Endothelial cell of umbilical vein (primary cell): ENCODE measurements around the gene AXDND1. TPM values are rescaled to one million over a fixed set of nuclear protein-coding genes. Genes with fewer than 3 reads are reported as not detected.

ENCODE experiments used
- BruUV-seq: library from RNA; stranded (reverse); fragments of 400-500 nt; replicated peaks from 2 replicates; lab custom pipeline; 2021; lab: Mats Ljungman, UMichigan
- CTCF ChIA-PET: fragments of 300-600, 350-600 bp; sonication (Branson Sonifier 250); formaldehyde crosslinking; loops from one replicate; lab custom pipeline; 2021; ENCODE audit warnings: antibody characterized with exemption, inconsistent platforms; lab: Charles Lee
- POLR2A ChIA-PET: fragments of 300-600, 350-600 bp; sonication (Branson Sonifier 250); formaldehyde crosslinking; loops from one replicate; lab custom pipeline; 2021; ENCODE audit warnings: antibody characterized with exemption, inconsistent platforms; lab: Charles Lee
- DNase-seq: peaks from one replicate; pipeline ENCODE4 v3.0.0-alpha.2; 2011; ENCODE audit warnings: low read depth, low spot score
- FAIRE-seq: peaks from 2 replicates; lab custom pipeline; 2011; peaks lifted over from hg19 to GRCh38; lab: Jason Lieb, UNC
- H2AFZ ChIP-seq: 2 replicates; pipeline ENCODE4 v1.6.0; 2012; ENCODE audit warnings: low read depth, low read length, control low read depth, inconsistent platforms
- H3K27ac ChIP-seq: 2 replicates; pipeline ENCODE4 v1.5.1; 2011; ENCODE audit warnings: low read depth, mild to moderate bottlenecking, control low read depth, low read length, moderate library complexity; ENCODE audit not compliant: insufficient read depth
- H3K27me3 ChIP-seq, 2 experiments: 2 replicates each; pipeline versions ENCODE4 v1.6.0 to v1.6.1; 2011; ENCODE audit warnings: low read length in 2 of 2, mixed read lengths in 1 of 2; ENCODE audit not compliant: control insufficient read depth in 2 of 2, insufficient read depth in 2 of 2
- H3K36me3 ChIP-seq, 2 experiments: 2 replicates in 1 of 2; 3 replicates in 1 of 2; pipeline ENCODE4 v1.5.1; 2011; ENCODE audit warnings: low read length in 2 of 2, mild to moderate bottlenecking in 1 of 2, moderate library complexity in 1 of 2; ENCODE audit not compliant: control insufficient read depth in 2 of 2, insufficient read depth in 2 of 2; ENCODE audit errors: extremely low read depth in 1 of 2
- H3K4me1 ChIP-seq: 3 replicates; pipeline ENCODE4 v1.5.1; 2011; ENCODE audit warnings: mild to moderate bottlenecking, low read length; ENCODE audit not compliant: control insufficient read depth, insufficient read depth; ENCODE audit errors: extremely low read depth
- H3K4me2 ChIP-seq: 2 replicates; pipeline ENCODE4 v1.6.1; 2011; ENCODE audit warnings: low read length, control low read depth, mixed read lengths; ENCODE audit not compliant: insufficient read depth
- H3K4me3 ChIP-seq, 3 experiments: fragments of 200-600 bp in 1 of 3; sonication (generic), shearing (Covaris generic) in 1 of 3; replicated peaks in 1 of 3; 2 replicates each; pipeline ENCODE4 v1.5.1; 2011 to 2016; ENCODE audit warnings: control low read depth in 3 of 3, low read length in 3 of 3, mild to moderate bottlenecking in 2 of 3, inconsistent platforms in 1 of 3, low read depth in 1 of 3, moderate library complexity in 1 of 3; ENCODE audit not compliant: insufficient read depth in 1 of 3
- H3K79me2 ChIP-seq: 2 replicates; pipeline ENCODE4 v1.6.0; 2012; ENCODE audit warnings: low read length, inconsistent platforms; ENCODE audit not compliant: control insufficient read depth, insufficient read depth
- H3K9ac ChIP-seq: replicated peaks from 2 replicates; pipeline ENCODE3; 2011; ENCODE audit warnings: low read length, control low read depth; ENCODE audit not compliant: insufficient read depth; ENCODE audit errors: extremely low read depth
- H3K9me1 ChIP-seq: replicated peaks from 3 replicates; pipeline ENCODE4 v1.6.0; 2011; ENCODE audit warnings: mild to moderate bottlenecking, low read length; ENCODE audit not compliant: control insufficient read depth, insufficient read depth; ENCODE audit errors: extremely low read depth
- H3K9me3 ChIP-seq: replicated peaks from 2 replicates; pipeline ENCODE4 v1.5.1; 2012; ENCODE audit warnings: low read length, inconsistent platforms; ENCODE audit not compliant: control insufficient read depth, insufficient read depth
- H4K20me1 ChIP-seq: replicated peaks from 2 replicates; pipeline ENCODE3; 2011; ENCODE audit warnings: mild to moderate bottlenecking, low read length; ENCODE audit not compliant: control insufficient read depth, insufficient read depth; ENCODE audit errors: extremely low read depth
- EZH2 ChIP-seq: IDR thresholded peaks from 2 replicates; pipeline ENCODE4 v1.6.1; 2012; ENCODE audit warnings: borderline replicate concordance, low read depth, mild to moderate bottlenecking, moderate library complexity, low read length, inconsistent platforms; ENCODE audit not compliant: severe bottlenecking
- FOS ChIP-seq: IDR thresholded peaks from 2 replicates; pipeline ENCODE4 v1.6.1; 2011; ENCODE audit warnings: mild to moderate bottlenecking, low read length, moderate library complexity, borderline replicate concordance; ENCODE audit not compliant: insufficient read depth
- GATA2 ChIP-seq: IDR thresholded peaks from 2 replicates; pipeline ENCODE4 v1.7.0; 2011; ENCODE audit warnings: low read depth, mild to moderate bottlenecking, moderate library complexity, mixed read lengths, low read length; ENCODE audit not compliant: insufficient read length, insufficient read depth
- JUN ChIP-seq: IDR thresholded peaks from 2 replicates; pipeline ENCODE4 v1.6.1; 2011; ENCODE audit warnings: borderline replicate concordance, low read depth; ENCODE audit not compliant: insufficient read length, insufficient read depth
- MYC ChIP-seq: IDR thresholded peaks from one replicate; pipeline ENCODE4 v1.6.1; 2011; ENCODE audit warnings: mild to moderate bottlenecking, low read depth, low read length
- POLR2A ChIP-seq: IDR thresholded peaks from 2 replicates; pipeline ENCODE4 v1.6.1; 2012; ENCODE audit warnings: low read depth, mild to moderate bottlenecking, control low read depth, low read length
- POLR2AphosphoS5 ChIP-seq: IDR thresholded peaks from 2 replicates; pipeline ENCODE4 v1.6.1; 2012; ENCODE audit warnings: low read depth, mild to moderate bottlenecking, control low read depth, low read length, moderate library complexity; ENCODE audit not compliant: insufficient read depth
- dilution Hi-C: fragments of 300-500 bp; cut with MboI; formaldehyde crosslinking; loops from one replicate; pipeline ENCODE4 v1.15.0; 2019; ENCODE audit warnings: low sequenced_read_pairs; ENCODE audit not compliant: extremely low pct_ligation_motif_present
- intact Hi-C: fragments of 100-400 bp; cut with micrococcal nuclease; formaldehyde crosslinking; loops from one replicate; pipeline ENCODE4 v1.10.0; 2022
- polyA plus RNA-seq, 4 experiments: library from polyadenylated mRNA; depleted of rRNA in 3 of 4; stranded (reverse) in 3 of 4; unstranded in 1 of 4; fragments of >200 nt; gene quantifications; 2 replicates each; pipeline versions ENCODE4 v1.2.1 to v1.2.3, GENCODE V29; 2011 to 2012; ENCODE audit warnings: missing spikeins in 1 of 4
- total RNA-seq: library from RNA; stranded (reverse); gene quantifications from 2 replicates; pipeline ENCODE4 v1.2.3, GENCODE V29; 2021
- TF ChIP-seq, protein P1 (sequence below): IDR thresholded peaks from 2 replicates; pipeline ENCODE4 v1.6.1; 2011; ENCODE audit not compliant: insufficient read depth, insufficient read length
- TF ChIP-seq, protein P2 (sequence below), 2 donors: IDR thresholded peaks; 1 replicate in 1 of 2; 2 replicates in 1 of 2; pipeline ENCODE4 v1.5.1; 2011; ENCODE audit warnings: low read length in 2 of 2, mild to moderate bottlenecking in 2 of 2, moderate library complexity in 2 of 2, control low read depth in 1 of 2, inconsistent platforms in 1 of 2, low read depth in 1 of 2; ENCODE audit not compliant: insufficient read depth in 1 of 2; ENCODE audit errors: extremely low read depth in 1 of 2

AXDND1 gene
- total and polyA plus RNA-seq, 2 donors (not counting 3 experiments of a cell fraction or from before 2014, with no cell fraction given) = 0.17 TPM; not detected in 1

- intact Hi-C loops (no loop called here), dilution Hi-C loops (no loop called here)
- POLR2A ChIA-PET = no interaction called here
- no peaks in the 10 kb centered on the region for H3K9me3 ChIP-seq
- no peaks in the 10 kb centered on the region for H4K20me1 ChIP-seq
- no peak overlapping the region for H3K27ac ChIP-seq
- FAIRE-seq (no peak), DNase-seq (no peak)
- no TSS peak for BruUV-seq
- H3K79me2 ChIP-seq = no peaks in the 10 kb centered on the region
- no peaks in the 10 kb centered on the region for H3K27me3 ChIP-seq
- H3K9ac ChIP-seq = no peak overlapping the region
- no peak overlapping the region for H3K4me2 ChIP-seq
- no peaks in the 10 kb centered on the region for H3K4me1 ChIP-seq
- no peak overlapping the region for H2AFZ ChIP-seq
- CTCF ChIA-PET = interaction anchor here (1.4 kb wide), 1 partner anchor 13 kb away, joined by 3 read pairs; no protein-coding TSS in a partner anchor
- H3K9me1 ChIP-seq = no peaks in the 10 kb centered on the region
- TF ChIP-seq, protein P1, sequence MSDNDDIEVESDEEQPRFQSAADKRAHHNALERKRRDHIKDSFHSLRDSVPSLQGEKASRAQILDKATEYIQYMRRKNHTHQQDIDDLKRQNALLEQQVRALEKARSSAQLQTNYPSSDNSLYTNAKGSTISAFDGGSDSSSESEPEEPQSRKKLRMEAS = no peak
- TF ChIP-seq JUN (no peak), POLR2A (no peak), GATA2 (no peak), POLR2AphosphoS5 (no peak), EZH2 (no peak), MYC (no peak), FOS (no peak)
- TF ChIP-seq, protein P2, sequence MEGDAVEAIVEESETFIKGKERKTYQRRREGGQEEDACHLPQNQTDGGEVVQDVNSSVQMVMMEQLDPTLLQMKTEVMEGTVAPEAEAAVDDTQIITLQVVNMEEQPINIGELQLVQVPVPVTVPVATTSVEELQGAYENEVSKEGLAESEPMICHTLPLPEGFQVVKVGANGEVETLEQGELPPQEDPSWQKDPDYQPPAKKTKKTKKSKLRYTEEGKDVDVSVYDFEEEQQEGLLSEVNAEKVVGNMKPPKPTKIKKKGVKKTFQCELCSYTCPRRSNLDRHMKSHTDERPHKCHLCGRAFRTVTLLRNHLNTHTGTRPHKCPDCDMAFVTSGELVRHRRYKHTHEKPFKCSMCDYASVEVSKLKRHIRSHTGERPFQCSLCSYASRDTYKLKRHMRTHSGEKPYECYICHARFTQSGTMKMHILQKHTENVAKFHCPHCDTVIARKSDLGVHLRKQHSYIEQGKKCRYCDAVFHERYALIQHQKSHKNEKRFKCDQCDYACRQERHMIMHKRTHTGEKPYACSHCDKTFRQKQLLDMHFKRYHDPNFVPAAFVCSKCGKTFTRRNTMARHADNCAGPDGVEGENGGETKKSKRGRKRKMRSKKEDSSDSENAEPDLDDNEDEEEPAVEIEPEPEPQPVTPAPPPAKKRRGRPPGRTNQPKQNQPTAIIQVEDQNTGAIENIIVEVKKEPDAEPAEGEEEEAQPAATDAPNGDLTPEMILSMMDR (IDR thresholded peaks at IDR 0.05; ENCODE audit: extremely low read depth in 1 of 2, insufficient read depth in 1 of 2, low read depth in 1 of 2, low read length in 2 of 2) = no peak
- H3K36me3 ChIP-seq = no peaks in the 10 kb centered on the region
- H3K4me3 ChIP-seq = no peak overlapping the region
Observed at GRCh38 chr1:179506199-179506598, 140.4 kb downstream of the AXDND1 start.
